Smooth muscle cell (in vitro differentiated cells): ENCODE data around the gene GRID1. TPM values are rescaled to one million over a fixed set of nuclear protein-coding genes. Genes with fewer than 3 reads are reported as not detected.

Source experiments
- DNase-seq: peaks from one replicate; lab custom pipeline; 2025; ENCODE audit not compliant: unreplicated experiment; lab: John Stamatoyannopoulos, UW
- H2AFZ ChIP-seq: fragments of 200-600 bp; sonication (generic); 2 replicates; pipeline ENCODE4 v1.6.0; 2016; ENCODE audit warnings: antibody characterized with exemption, low read depth, mild to moderate bottlenecking
- H3F3A ChIP-seq: fragments of 200-600 bp; sonication (generic); 2 replicates; pipeline ENCODE4 v1.6.0; 2017; ENCODE audit warnings: antibody characterized with exemption, low read depth
- H3K27ac ChIP-seq: fragments of 200-600 bp; sonication (generic); 2 replicates; pipeline ENCODE4 v1.5.1; 2016; ENCODE audit warnings: low read depth, mild to moderate bottlenecking
- H3K27me3 ChIP-seq: fragments of 200-600 bp; sonication (generic); 2 replicates; pipeline ENCODE4 v1.6.1; 2016; ENCODE audit warnings: low read depth, mild to moderate bottlenecking
- H3K36me3 ChIP-seq: fragments of 200-600 bp; sonication (generic); 2 replicates; pipeline ENCODE4 v1.5.1; 2016; ENCODE audit warnings: low read depth
- H3K4me1 ChIP-seq: fragments of 200-600 bp; sonication (generic); 2 replicates; pipeline ENCODE4 v1.5.1; 2016; ENCODE audit warnings: low read depth
- H3K4me2 ChIP-seq: fragments of 200-600 bp; sonication (generic); 2 replicates; pipeline ENCODE4 v1.6.0; 2016; ENCODE audit warnings: mild to moderate bottlenecking
- H3K4me3 ChIP-seq: fragments of 200-600 bp; sonication (generic); 2 replicates; pipeline ENCODE4 v1.5.1; 2016; ENCODE audit warnings: mild to moderate bottlenecking
- H3K79me2 ChIP-seq: fragments of 200-600 bp; sonication (generic); 2 replicates; pipeline ENCODE4 v1.6.0; 2016; ENCODE audit warnings: low read depth, mild to moderate bottlenecking
- H3K9ac ChIP-seq: fragments of 200-600 bp; sonication (generic); 2 replicates; pipeline ENCODE4 v1.6.0; 2016; ENCODE audit warnings: low read depth
- H3K9me3 ChIP-seq: fragments of 200-600 bp; sonication (generic); replicated peaks from 2 replicates; pipeline ENCODE4 v1.5.1; 2016; ENCODE audit warnings: low read depth
- H4K20me1 ChIP-seq: fragments of 200-600 bp; sonication (generic); 2 replicates; pipeline ENCODE4 v1.6.0; 2016; ENCODE audit warnings: low read depth
- WGBS: methylation state at CpG from one replicate; pipeline ENCODE4 v1.1.7; 2016; ENCODE audit warnings: low lambda C conversion rate; 5-methylcytosine and 5-hydroxymethylcytosine counted together
- polyA plus RNA-seq: library from polyadenylated mRNA; unstranded; fragments of >200 nt; fragmentation: Nextera tagmentation; extraction: Ambion mirVana; gene quantifications from 2 replicates; pipeline ENCODE4 v1.2.1, GENCODE V29; 2016
- total RNA-seq: library from RNA; depleted of rRNA; stranded (reverse); fragments of >200 nt; gene quantifications from 2 replicates; pipeline ENCODE4 v1.2.3, GENCODE V29; 2014
- TF ChIP-seq, protein P1 (sequence below): fragments of 200-600 bp; sonication (generic); IDR thresholded peaks from 2 replicates; pipeline ENCODE4 v1.5.1; 2017; ENCODE audit warnings: borderline replicate concordance, mild to moderate bottlenecking, antibody characterized with exemption; ENCODE audit not compliant: insufficient read depth, poor library complexity, severe bottlenecking

Gene GRID1
- total and polyA plus RNA-seq, 2 experiments from 2014 or later: 4.4 to 7.4 TPM

DNA sequence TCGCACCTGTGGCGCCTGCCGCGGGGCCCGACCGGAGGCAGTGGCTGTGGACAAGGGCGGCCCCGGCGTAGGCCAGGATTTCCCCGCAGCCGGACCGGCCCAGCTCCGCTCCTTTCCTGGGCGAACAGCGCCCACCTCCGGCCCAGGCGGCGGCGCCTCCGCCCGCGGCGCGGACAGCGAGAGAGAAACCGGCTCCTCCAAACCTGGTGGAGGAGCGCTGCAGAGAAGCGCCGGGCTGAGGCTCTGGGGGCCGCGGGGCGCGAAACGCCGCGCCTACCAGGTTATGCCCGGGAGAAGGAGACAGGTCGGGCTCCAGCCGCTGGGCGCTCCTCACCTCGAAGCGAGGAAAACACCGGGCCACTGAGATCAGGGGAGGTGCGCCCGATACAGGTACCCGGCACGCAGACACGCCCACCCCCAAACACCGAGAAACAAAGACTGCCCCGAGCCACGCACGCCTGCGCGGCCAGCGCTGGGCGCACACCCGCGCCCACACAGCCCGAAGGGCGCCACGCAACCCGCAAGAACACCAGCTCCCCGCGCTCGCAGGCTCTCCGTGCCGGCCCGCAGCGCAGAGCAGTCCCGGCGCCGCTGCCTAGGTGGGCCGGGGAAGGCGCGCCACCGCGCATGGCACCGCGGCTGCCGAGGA lies 3.3 kb downstream of the GRID1 start:
- Histone ChIP-seq H3K36me3 (no peaks in the 10 kb centered on the region), H3K27me3 (peaks cover 71% of the 10 kb centered on the region), H2AFZ (no peak overlapping the region), H3K9ac (no peak overlapping the region), H4K20me1 (peaks cover 59% of the 10 kb centered on the region), H3F3A (peaks cover 12% of the 10 kb centered on the region), H3K4me1 (peaks cover 8% of the 10 kb centered on the region), H3K4me2 (peak overlapping the region; percentile 85), H3K27ac (no peak overlapping the region), H3K4me3 (peak overlapping the region; percentile 41), H3K9me3 (no peaks in the 10 kb centered on the region), H3K79me2 (no peaks in the 10 kb centered on the region)
- WGBS: 3% methylated on average over 79 of the region's 80 CpGs
- DNase-seq: peak; percentile 24
- TF ChIP-seq, protein P1, sequence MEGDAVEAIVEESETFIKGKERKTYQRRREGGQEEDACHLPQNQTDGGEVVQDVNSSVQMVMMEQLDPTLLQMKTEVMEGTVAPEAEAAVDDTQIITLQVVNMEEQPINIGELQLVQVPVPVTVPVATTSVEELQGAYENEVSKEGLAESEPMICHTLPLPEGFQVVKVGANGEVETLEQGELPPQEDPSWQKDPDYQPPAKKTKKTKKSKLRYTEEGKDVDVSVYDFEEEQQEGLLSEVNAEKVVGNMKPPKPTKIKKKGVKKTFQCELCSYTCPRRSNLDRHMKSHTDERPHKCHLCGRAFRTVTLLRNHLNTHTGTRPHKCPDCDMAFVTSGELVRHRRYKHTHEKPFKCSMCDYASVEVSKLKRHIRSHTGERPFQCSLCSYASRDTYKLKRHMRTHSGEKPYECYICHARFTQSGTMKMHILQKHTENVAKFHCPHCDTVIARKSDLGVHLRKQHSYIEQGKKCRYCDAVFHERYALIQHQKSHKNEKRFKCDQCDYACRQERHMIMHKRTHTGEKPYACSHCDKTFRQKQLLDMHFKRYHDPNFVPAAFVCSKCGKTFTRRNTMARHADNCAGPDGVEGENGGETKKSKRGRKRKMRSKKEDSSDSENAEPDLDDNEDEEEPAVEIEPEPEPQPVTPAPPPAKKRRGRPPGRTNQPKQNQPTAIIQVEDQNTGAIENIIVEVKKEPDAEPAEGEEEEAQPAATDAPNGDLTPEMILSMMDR: peak; percentile 58

GRCh38 chr10:86362586-86363183 lies 3.9 kb downstream of the GRID1 start:
- TF ChIP-seq, protein P1: no peak
- no peaks in the 10 kb centered on the region for H3K79me2 ChIP-seq
- peaks cover 8% of the 10 kb centered on the region for H3K4me1 ChIP-seq
- H3K4me3 ChIP-seq: peak overlapping the region; percentile 41
- H4K20me1 ChIP-seq: peaks cover 60% of the 10 kb centered on the region
- no peak for DNase-seq
- no peaks in the 10 kb centered on the region for H3K36me3 ChIP-seq
- no peak overlapping the region for H2AFZ ChIP-seq
- H3K27me3 ChIP-seq: peaks cover 66% of the 10 kb centered on the region
- peaks cover 12% of the 10 kb centered on the region for H3F3A ChIP-seq
- no peaks in the 10 kb centered on the region for H3K9me3 ChIP-seq
- H3K27ac ChIP-seq: no peak overlapping the region
- no peak overlapping the region for H3K9ac ChIP-seq
- H3K4me2 ChIP-seq: peak overlapping the region; percentile 85
- 41% methylated on average over 15 of the region's 15 CpGs for WGBS

DNA sequence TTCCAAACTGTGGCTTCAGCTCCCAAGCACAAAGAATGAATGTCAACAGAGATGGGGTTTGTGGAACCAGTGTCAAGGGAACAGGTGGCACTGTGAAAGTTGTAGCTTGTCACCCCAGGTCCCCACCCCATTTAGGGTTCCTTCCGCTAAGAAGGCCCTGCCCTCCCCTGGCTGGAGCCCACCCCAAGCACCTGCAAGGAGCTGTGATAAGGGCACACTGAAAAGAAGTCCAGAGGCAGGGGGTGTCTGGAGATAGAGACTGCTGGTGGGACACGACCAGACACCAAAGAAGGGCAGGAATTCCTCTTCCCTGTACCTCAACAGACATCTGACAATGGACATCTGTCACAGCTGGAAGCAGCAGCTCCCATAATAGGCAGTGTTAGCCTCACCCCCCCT lies 4.5 kb downstream of the GRID1 start:
- peaks cover 66% of the 10 kb centered on the region for H3K27me3 ChIP-seq

More for the DNA sequence above, 4.5 kb downstream of the GRID1 start:
- Histone ChIP-seq H3F3A (peaks cover 12% of the 10 kb centered on the region), H3K4me2 (no peak overlapping the region), H3K36me3 (no peaks in the 10 kb centered on the region), H3K4me1 (peaks cover 8% of the 10 kb centered on the region), H3K79me2 (no peaks in the 10 kb centered on the region), H4K20me1 (peaks cover 63% of the 10 kb centered on the region), H3K9me3 (no peaks in the 10 kb centered on the region), H3K4me3 (no peak overlapping the region), H2AFZ (no peak overlapping the region), H3K9ac (no peak overlapping the region), H3K27ac (no peak overlapping the region)
- TF ChIP-seq, protein P1: no peak
- DNase-seq: no peak
- WGBS: 91% methylated on average over 2 of the region's 2 CpGs
